GM21447 (cell line): Measurements from ENCODE around the gene ARHGEF26.

ENCODE experiments used
- ATAC-seq: cut with Tn5 transposase; IDR thresholded peaks from one replicate; pipeline ENCODE4 v1.9.1; 2021; ENCODE audit not compliant: unreplicated experiment

The ARHGEF26 gene

GRCh38 chr3:154193000-154193615, 71.9 kb downstream of the ARHGEF26 start:
- no peak for ATAC-seq

GRCh38 chr3:154194877-154195276, 73.7 kb downstream of the ARHGEF26 start:
- ATAC-seq = no peak

- ATAC-seq = no peak
These were observed 74.6 kb downstream of the ARHGEF26 start for GRCh38 chr3:154195620-154196356.

- no peak for ATAC-seq
These were observed 76.6 kb downstream of the ARHGEF26 start for GRCh38 chr3:154197751-154198150.

GRCh38 chr3:154209499-154209898, 88.3 kb downstream of the ARHGEF26 start:
- no peak for ATAC-seq

- no peak for ATAC-seq
These were observed 89.8 kb downstream of the ARHGEF26 start for GRCh38 chr3:154210986-154211385.

GRCh38 chr3:154214306-154214705, 93.1 kb downstream of the ARHGEF26 start:
- no peak for ATAC-seq

- no peak for ATAC-seq
These were observed 96.5 kb downstream of the ARHGEF26 start for GRCh38 chr3:154217671-154218070.

- no peak for ATAC-seq
These were observed 97.5 kb downstream of the ARHGEF26 start for GRCh38 chr3:154218728-154219127.

GRCh38 chr3:154220462-154220861, 99.3 kb downstream of the ARHGEF26 start:
- no peak for ATAC-seq

- ATAC-seq = no peak
These were observed 102.3 kb downstream of the ARHGEF26 start for GRCh38 chr3:154223519-154223918.

- no peak for ATAC-seq
These were observed 103.2 kb downstream of the ARHGEF26 start for GRCh38 chr3:154224366-154224765.

GRCh38 chr3:154224866-154225265, 103.7 kb downstream of the ARHGEF26 start:
- ATAC-seq = no peak

- ATAC-seq = no peak
These were observed 104.3 kb downstream of the ARHGEF26 start for GRCh38 chr3:154225536-154225935.

- ATAC-seq = no peak
These were observed 106.3 kb downstream of the ARHGEF26 start for GRCh38 chr3:154227531-154227930.

GRCh38 chr3:154228561-154229216, 107.5 kb downstream of the ARHGEF26 start:
- ATAC-seq = no peak

GRCh38 chr3:154229217-154229590, 108.0 kb downstream of the ARHGEF26 start:
- no peak for ATAC-seq

GRCh38 chr3:154235330-154235729, 114.1 kb downstream of the ARHGEF26 start:
- no peak for ATAC-seq

- ATAC-seq = no peak
These were observed 115.1 kb downstream of the ARHGEF26 start for GRCh38 chr3:154236331-154236730.

- no peak for ATAC-seq
These were observed 119.0 kb downstream of the ARHGEF26 start for GRCh38 chr3:154240235-154240634.

- no peak for ATAC-seq
These were observed 120.3 kb downstream of the ARHGEF26 start for GRCh38 chr3:154241496-154241895.

- no peak for ATAC-seq
These were observed 121.6 kb downstream of the ARHGEF26 start for GRCh38 chr3:154242766-154243165.
